C4-2B (cell line): ENCODE data around the gene ERO1A.
A peak's percentile ranks its signal among the peaks of the same experiment; 100 is the strongest.
"Not testable (repeated sequence)": the region's sequence is repeated elsewhere in the genome, so short reads cannot be mapped to it uniquely, and the experiment has no call there.

Experiments used
- H3K27ac ChIP-seq: fragments of 450-650 bp; 2 replicates; pipeline ENCODE4 v1.5.1; 2017
- ZFX ChIP-seq: fragments of 450-650 bp; IDR thresholded peaks from 2 replicates; pipeline ENCODE4 v1.6.1; 2017
- TF ChIP-seq, protein P1 (sequence below): fragments of 450-650 bp; conservative IDR thresholded peaks from 2 replicates; pipeline ENCODE4 v1.5.1; 2017; ENCODE audit warnings: mild to moderate bottlenecking

Gene ERO1A

DNA sequence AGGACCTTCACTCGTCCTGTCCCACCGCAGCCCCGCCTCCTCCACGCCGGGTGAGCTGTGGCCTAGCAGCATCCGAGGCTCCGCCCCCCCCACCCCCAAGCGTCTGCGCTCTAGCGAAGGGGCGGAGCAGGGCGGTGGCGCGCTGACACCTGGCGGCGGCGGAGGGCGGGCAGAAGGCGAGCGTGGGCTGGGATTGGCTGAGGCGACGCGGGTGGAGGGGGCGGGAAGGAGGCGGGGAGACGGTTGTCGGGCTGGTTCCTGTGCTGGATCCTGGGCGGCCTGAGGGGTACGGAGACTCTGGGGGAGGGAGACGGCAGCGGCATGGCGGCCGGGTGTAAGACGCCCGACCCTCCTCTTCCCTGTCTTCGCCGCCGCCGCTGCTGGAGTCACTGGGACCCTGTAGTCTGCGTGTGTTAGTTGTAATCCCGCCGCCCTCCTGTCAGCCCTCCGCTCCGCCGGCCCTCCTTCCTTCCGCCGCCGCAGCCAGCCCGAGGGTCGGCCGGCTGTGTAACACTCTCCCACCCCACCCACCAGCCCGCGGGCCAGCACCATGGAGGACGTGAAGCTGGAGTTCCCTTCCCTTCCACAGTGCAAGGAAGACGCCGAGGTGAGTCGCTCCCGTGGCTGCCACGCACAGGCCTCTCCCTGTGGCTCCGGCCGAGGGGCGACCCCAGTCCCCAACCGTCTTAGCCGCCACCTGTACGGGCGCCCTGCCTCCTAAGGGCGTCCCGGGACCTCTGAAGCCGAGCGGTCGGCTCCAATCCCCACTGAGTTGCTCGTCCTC lies 34.8 kb upstream of the ERO1A start, which contains the start of gene STYX:
TSS of gene STYX (plus strand) at position 242 of the 784 bp plus-strand sequence. CDS start at position 551, 309 bp downstream.
- peak within 1 kb of the TSS; percentile 90 for H3K27ac ChIP-seq
- peak; percentile 82 for TF ChIP-seq ZFX
- TF ChIP-seq, protein P1, sequence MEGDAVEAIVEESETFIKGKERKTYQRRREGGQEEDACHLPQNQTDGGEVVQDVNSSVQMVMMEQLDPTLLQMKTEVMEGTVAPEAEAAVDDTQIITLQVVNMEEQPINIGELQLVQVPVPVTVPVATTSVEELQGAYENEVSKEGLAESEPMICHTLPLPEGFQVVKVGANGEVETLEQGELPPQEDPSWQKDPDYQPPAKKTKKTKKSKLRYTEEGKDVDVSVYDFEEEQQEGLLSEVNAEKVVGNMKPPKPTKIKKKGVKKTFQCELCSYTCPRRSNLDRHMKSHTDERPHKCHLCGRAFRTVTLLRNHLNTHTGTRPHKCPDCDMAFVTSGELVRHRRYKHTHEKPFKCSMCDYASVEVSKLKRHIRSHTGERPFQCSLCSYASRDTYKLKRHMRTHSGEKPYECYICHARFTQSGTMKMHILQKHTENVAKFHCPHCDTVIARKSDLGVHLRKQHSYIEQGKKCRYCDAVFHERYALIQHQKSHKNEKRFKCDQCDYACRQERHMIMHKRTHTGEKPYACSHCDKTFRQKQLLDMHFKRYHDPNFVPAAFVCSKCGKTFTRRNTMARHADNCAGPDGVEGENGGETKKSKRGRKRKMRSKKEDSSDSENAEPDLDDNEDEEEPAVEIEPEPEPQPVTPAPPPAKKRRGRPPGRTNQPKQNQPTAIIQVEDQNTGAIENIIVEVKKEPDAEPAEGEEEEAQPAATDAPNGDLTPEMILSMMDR: no peak

DNA sequence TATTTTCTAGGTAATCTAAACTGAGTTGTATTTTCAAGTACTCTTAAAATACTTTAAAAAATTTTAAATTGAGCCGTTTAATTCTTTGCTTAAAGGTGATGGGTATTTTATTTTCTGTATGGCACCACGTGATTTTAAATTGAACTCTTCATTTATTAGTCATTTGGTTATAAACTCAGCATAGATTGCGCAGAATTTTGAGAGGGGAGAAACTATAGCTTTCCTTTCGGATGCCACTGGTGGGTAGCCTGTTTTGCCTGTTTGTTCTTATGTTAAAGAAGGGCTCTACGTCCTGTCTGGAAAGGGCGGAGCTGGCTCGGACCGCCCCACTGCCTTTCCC lies 34.2 kb upstream of the ERO1A start:
- TF ChIP-seq ZFX: no peak
- TF ChIP-seq, protein P1: no peak
- H3K27ac ChIP-seq: no peak overlapping the region; the same call in 1 of the 2 replicates

DNA sequence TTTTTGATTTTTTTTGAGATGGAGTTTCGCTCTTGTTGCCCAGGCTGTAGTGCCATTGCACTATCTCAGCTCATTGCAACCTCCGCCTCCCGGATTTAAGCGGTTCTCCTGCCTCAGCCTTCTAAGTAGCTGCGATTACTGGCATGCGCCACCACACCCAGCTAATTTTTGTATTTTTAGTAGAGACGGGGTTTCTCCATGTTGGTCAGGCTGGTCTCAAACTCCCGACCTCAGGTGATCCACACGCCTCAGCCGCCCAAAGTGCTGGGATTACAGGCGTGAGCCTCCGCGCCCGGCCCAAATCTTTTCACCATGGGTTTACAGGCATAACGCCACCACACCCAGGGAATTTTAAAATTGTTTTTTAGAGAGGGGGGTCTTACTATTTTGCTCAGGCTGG lies 33.7 kb upstream of the ERO1A start:
- H3K27ac ChIP-seq: peak overlapping the region; percentile 23; the same call in 1 of the 2 replicates

DNA sequence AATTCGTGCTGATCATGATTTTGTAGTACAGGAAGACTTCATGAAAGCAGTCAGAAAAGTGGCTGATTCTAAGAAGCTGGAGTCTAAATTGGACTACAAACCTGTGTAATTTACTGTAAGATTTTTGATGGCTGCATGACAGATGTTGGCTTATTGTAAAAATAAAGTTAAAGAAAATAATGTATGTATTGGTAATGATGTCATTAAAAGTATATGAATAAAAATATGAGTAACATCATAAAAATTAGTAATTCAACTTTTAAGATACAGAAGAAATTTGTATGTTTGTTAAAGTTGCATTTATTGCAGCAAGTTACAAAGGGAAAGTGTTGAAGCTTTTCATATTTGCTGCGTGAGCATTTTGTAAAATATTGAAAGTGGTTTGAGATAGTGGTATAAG lies 32.2 kb upstream of the ERO1A start:
- not testable (repeated sequence) for H3K27ac ChIP-seq

DNA sequence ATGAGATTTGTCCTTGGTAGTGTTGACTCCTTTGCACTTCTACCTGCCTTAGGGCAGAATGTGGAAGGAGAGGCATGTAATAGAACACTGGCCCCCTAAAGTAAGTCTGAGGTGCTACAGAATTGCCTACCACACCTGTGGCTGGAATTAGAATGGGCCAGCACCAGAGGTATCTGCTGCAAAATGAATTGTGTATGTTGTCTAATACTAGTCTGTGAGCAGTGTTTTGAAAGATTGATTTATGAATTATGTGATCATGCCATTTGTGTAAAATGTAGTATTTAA lies 28.9 kb upstream of the ERO1A start:
- no peak overlapping the region for H3K27ac ChIP-seq
- TF ChIP-seq ZFX: no peak
- TF ChIP-seq, protein P1: no peak

DNA sequence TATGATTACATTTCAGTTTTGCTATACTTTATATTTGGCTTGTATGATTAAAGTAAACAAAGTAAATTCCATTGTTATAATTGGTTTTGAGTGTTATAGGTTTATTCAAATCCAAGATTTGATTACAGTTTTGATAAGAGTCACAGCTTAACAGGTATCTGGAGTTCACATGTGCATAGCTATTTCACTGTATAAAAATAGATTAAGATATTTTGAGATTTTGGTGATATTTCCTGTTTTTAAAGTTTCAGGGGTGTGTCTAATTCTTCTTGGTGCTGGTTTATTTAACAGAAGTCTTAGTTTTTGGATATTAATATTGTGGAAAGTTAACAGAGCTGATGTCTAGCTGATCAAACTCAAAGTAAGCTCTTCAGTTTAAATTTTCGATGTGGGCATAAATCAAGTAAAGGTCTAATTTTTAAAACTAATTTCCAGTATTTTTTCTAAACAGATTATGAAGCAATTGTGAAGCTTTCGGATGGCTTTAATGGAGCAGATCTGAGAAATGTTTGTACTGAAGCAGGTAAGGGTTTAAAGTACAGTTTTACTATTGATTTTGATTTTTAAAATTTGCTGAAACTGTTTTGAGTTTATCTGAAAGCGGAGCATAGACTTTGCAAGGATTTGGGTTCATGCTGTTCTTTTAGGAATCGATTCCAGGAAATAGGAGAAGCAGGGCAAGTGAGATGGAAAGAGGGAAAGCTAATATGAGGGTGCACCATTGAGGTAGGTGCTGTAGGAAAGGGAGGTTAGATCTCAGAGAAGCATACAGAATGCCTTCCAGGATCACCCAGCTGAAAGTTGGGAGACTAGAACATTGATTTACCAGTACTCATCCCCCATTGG lies 28.4 kb upstream of the ERO1A start:
- no peak overlapping the region for H3K27ac ChIP-seq
- TF ChIP-seq, protein P1: no peak
- no peak for TF ChIP-seq ZFX

DNA sequence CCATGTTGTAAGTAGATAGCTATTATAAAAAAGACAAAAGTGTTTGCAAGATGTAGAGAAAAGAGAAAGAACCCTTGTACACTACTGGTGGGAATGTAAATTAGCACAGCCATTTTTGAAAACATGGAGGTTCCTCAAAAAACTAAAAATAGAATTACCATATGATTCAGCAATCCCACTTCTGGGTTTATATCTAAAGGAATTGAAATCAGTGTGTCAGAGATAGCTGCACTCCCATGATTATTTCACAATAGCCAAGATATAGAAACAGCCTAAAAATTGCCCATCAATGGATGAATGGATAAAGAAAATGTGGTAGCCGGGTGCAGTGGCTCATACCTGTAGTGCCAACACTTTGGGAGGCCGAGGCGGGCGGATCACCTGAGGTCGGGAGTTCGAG lies 20.8 kb upstream of the ERO1A start:
- H3K27ac ChIP-seq: no peak overlapping the region
- no peak for TF ChIP-seq ZFX
- TF ChIP-seq, protein P1: no peak

DNA sequence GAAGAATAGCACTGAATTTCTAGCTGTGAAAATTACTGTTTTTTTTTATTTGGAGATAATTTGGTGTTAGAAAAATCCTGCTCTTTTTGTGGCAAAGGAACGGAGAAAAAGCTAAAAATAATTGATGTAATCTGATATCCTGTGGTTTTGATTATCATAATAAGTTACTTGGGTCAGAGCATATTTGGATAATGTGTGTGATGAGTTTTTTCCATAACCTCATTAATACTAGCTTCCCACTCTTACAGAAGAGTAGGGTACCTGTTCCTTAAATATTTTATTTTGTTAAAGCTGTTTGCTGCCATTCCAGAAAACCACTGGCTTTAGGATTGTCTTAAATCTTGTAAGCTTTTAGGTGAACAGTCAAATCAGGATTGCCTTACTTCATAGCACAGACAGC lies 16.3 kb upstream of the ERO1A start:
- no peak for TF ChIP-seq ZFX
- no peak overlapping the region for H3K27ac ChIP-seq
